Measurements from ENCODE around the gene MTM1.

Gene MTM1

DNA sequence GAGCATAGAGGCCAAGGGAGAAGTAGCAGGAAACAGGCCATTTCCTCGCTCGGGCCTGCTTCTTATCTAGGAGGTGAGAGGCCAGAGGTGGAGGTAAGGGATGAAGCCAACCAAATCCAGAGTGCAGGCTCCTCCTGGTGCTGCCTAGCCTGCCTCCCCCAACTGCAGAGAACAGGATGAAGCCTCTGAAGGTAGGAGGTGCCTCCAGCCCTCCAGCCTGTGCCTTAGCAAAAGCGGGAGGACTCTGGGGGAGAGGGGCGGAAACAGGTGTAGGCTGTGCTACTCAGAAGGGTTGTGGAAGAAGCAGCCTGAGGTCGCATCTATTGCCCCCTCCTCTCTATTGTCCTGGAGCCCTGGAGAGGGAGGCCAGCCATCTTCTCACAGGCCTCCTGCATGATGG lies 2.9 kb upstream of the MTM1 start:
- no peak overlapping the region for H3K4me3 ChIP-seq (ENCODE audit: control insufficient read depth, low read depth, low read length)
- DNase-seq (ENCODE audit: low read depth), result no peak
- TF ChIP-seq CTCF (IDR thresholded peaks at IDR 0.05; ENCODE audit: control insufficient read depth, insufficient read depth, low read depth, low read length, missing control alignments), result no peak

DNA sequence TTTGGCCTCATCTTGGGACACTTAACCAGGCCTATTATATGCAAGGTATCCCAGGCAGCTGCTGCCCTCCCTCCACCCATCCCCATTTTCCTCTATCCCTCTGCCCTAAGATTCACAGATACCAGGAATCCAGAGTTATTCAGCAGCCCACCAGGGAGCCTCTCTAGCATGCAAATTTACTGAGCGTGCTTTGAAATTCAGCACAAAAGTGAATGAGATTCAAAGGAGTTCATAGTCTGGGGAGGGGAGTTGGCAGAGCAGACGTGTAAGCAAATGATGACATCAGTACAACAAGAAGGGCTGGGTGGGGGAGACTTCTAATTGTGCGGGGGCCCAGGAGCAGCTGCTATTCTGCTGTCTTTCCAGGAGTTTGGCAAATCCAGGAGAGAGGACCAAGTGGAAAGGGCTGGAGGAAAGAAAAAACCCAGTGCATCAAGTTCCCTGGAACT lies 1.7 kb upstream of the MTM1 start:
- no peak for DNase-seq (ENCODE audit: low read depth)
- H3K4me3 ChIP-seq (ENCODE audit: control insufficient read depth, low read depth, low read length), result no peak overlapping the region
- no peak for TF ChIP-seq CTCF (IDR thresholded peaks at IDR 0.05; ENCODE audit: control insufficient read depth, insufficient read depth, low read depth, low read length, missing control alignments)

- no peak overlapping the region for H3K4me3 ChIP-seq (ENCODE audit: control insufficient read depth, low read depth, low read length)
- no peak for TF ChIP-seq CTCF (IDR thresholded peaks at IDR 0.05; ENCODE audit: control insufficient read depth, insufficient read depth, low read depth, low read length, missing control alignments)
- no peak for DNase-seq (ENCODE audit: low read depth)
Observed at GRCh38 chrX:150567645-150568319, 639 bp upstream of the MTM1 start.

DNA sequence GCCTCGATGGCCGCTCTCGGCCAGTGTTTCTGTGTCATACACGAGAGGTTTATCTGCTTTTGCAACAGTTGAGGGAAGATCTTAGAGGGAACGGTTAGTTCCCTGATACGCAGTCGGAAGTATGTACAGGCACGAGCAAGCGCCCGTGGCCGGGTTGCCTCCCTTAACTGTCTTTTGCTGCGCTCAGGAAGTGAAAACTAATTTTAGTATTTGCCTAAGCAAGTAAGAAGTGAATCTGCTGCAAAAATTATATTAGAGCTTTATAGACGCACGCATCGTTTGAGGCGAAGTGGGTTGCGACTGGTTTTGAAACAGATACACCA lies 695 bp downstream of the MTM1 start:
- DNase-seq (ENCODE audit: low read depth), result no peak
- H3K4me3 ChIP-seq (ENCODE audit: control insufficient read depth, low read depth, low read length), result peak overlapping the region; percentile 59
- no peak for TF ChIP-seq CTCF (IDR thresholded peaks at IDR 0.05; ENCODE audit: control insufficient read depth, insufficient read depth, low read depth, low read length, missing control alignments)

DNA sequence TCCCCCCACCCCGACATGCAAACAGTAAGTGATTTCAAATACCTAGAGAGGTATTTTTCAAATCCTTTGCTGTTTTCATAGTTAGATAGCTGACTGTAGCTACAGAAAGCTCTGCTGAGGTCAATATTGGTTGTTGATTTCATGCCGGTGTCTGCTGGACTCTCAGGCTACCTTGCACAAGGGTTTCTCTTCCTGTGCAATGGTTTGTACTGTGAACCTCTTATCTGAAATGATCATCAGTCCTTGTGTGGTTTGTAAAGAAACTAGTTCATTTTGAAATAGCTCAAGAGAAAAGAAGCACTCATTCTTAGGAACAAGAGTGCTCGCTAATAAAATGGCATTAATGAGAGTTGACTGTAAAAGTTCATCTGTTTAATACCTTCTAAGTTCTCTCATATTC lies 2.1 kb downstream of the MTM1 start:
- TF ChIP-seq CTCF (IDR thresholded peaks at IDR 0.05; ENCODE audit: control insufficient read depth, insufficient read depth, low read depth, low read length, missing control alignments), result no peak
- no peak overlapping the region for H3K4me3 ChIP-seq (ENCODE audit: control insufficient read depth, low read depth, low read length)
- no peak for DNase-seq (ENCODE audit: low read depth)

DNA sequence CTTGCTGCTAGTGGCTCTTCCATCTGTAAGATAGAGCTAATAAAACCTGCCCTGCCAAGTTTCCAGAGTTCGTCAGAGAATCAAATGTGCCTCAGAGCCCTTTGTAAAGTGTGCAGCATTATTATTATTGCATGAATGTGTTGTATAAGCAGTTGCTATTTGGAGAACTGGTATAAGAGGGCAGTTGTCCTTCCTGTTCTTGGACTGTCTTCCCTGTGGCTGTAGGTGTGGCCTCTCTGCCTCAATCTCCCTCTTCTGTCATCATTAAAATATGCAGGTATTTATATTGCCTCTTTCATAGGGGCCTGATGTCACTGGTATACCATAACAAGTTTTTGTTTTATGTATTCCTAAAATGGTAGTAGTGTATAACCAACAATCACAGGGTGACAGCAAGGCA lies 3.8 kb downstream of the MTM1 start:
- DNase-seq (ENCODE audit: low read depth), result no peak
- no peak overlapping the region for H3K4me3 ChIP-seq (ENCODE audit: control insufficient read depth, low read depth, low read length)
- no peak for TF ChIP-seq CTCF (IDR thresholded peaks at IDR 0.05; ENCODE audit: control insufficient read depth, insufficient read depth, low read depth, low read length, missing control alignments)

DNA sequence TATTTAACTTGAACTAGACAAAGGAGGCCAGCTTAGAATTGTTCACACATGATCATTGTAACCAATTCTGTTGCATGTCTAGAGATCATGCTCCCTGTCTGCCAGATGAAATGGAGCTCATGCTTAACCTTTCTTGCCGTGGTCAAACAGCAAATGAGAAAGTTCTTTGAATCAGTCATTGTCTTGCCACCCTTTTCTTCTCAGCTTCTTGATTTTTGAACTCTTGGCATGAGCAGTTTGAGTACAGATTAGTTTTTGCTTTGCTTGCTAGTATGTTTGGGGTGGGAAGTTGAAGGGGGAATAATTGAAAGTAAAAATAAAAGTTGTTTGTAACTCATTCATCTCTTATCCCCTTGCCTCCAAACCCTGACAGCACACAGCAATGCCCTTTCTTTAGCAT lies 4.7 kb downstream of the MTM1 start:
- TF ChIP-seq CTCF (IDR thresholded peaks at IDR 0.05; ENCODE audit: control insufficient read depth, insufficient read depth, low read depth, low read length, missing control alignments), result no peak
- no peak overlapping the region for H3K4me3 ChIP-seq (ENCODE audit: control insufficient read depth, low read depth, low read length)
- DNase-seq (ENCODE audit: low read depth), result no peak

Measured in AG09309 (cell line).